HG03139 (cell line): ENCODE data around the gene ROBO4.

Experiments used
- ATAC-seq: cut with Tn5 transposase; IDR thresholded peaks from one replicate; pipeline ENCODE4 v1.9.1; 2021; ENCODE audit not compliant: unreplicated experiment

Gene ROBO4

GRCh38 chr11:124844664-124845079 is 53.0 kb downstream of the ROBO4 start:
- ATAC-seq: no peak

GRCh38 chr11:124843616-124843910 is 54.1 kb downstream of the ROBO4 start:
- ATAC-seq: no peak

- no peak for ATAC-seq
These were observed 55.4 kb downstream of the ROBO4 start for GRCh38 chr11:124842305-124842704.

GRCh38 chr11:124841840-124842239 is 55.8 kb downstream of the ROBO4 start:
- ATAC-seq: no peak

GRCh38 chr11:124841201-124841600 is 56.5 kb downstream of the ROBO4 start:
- ATAC-seq: no peak

- no peak for ATAC-seq
These were observed 57.0 kb downstream of the ROBO4 start for GRCh38 chr11:124840666-124841065.

DNA sequence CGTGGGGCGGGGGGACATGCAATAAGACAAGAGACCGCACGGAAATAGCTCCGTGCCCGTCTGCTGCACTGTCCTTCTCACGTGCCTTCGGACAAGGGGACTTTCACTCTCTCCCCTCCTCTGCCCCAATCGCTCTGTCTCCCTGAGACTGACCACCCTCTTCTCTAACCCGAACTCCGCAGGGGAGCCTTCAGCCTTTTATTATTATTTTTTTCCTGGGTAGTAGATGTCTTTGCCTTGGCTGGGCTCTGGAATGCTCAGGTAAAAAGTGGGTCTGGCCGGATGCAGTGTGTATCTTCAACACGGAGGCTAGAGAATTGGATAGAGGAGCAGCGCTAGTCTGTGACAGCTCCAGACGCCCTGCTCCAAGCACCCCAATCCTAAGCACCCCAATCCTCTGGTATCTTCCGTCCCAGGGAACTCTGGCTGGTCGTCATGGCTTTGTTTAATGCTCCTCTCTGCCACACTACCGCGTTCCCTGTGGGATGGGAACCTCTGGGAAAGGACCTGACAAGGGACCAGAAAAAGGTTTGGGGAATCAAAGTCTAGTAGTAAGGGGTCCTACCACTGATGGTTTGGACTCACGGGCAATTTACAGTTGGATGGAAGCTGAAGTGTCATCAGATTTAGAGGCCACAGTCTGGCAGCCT is 57.6 kb downstream of the ROBO4 start:
- ATAC-seq: no peak

DNA sequence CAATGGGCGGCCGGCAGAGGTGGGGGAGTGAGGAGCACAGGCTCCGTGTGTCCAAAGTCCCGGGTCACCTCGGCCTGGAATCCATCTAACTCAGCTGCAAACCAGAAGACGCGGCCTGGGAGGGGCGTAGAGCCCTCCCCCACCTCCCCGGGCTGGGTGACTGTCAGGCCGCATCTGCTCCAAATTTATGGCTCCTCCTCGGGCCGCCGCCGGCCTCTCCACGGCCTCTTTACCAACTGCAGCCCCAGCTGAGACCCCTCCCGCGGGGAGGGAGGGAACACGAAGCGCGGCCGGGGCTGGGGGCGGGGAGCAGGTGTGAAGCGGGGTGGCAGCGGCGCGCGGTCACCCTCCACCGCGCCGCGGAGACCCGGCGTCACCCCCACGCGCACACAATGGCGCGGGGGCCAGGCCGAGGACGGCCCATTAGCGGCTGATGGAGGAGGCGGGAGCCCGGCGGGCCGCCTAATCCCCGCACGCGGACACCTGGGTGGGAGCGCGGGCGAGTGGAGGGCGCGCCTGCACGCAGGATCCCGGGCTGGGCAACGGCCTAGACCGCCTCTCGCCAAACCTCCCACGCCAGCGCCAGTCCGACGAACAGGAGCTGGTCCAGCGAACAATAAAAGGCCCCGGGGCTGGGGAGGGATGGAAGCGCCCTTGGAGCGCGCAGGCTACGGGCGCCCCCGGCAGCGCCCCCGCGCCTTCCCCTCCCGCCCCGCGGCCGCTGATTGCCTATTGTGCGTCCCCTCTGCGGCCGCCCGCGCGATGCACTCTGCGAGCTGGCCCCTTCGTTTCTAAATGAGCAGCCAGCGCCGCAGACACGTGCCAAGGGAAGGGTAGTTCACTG is 58.3 kb downstream of the ROBO4 start:
- no peak for ATAC-seq

DNA sequence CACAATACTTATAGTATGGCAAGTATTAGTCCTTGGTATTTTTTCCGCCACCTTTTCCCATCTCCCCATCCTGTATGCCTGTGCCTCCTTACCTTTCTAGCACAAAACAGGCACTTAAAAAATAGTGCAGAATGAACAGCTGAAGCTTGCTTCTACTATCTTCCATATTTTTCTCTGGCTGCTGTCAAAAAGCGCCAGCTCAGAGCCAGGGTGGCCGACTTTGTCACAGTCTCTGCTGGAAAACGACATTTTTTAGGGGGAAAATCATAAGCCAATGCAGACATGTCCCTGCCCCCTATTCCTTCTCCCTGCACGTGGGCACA is 58.9 kb downstream of the ROBO4 start:
- ATAC-seq: no peak

DNA sequence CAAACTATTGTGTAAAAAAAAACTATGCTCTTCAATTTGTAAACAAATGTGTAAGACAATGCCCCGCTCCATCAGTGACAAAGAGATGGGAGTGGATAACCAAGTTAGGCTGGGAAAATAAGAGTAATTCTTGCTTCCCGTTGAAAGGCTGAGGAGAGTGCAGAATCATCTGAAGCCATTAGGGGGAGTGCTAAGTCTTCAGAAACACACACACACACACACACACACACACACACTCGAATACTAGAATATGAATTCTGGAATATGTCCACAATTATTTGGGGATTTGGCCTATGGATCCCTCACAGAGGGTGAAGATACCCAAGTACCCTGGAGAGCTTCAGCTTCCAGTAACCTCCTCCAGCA is 60.2 kb downstream of the ROBO4 start:
- peak; percentile 39 for ATAC-seq

GRCh38 chr11:124835918-124836317 is 61.7 kb downstream of the ROBO4 start:
- no peak for ATAC-seq

- ATAC-seq: no peak
These were observed 63.0 kb downstream of the ROBO4 start for GRCh38 chr11:124834526-124835180.
